PFSK-1 (cell line): ENCODE measurements around the gene SULT2B1.

ENCODE experiments used
- FOXP2 ChIP-seq: optimal IDR thresholded peaks from 2 replicates; pipeline ENCODE3; 2011; ENCODE audit warnings: borderline replicate concordance, control low read depth, inconsistent platforms; ENCODE audit not compliant: insufficient read depth; ENCODE audit errors: extremely low read length, extremely low read depth
- POLR2AphosphoS5 ChIP-seq: IDR thresholded peaks from 2 replicates; pipeline ENCODE4 v1.6.1; 2012; ENCODE audit warnings: low read depth, mild to moderate bottlenecking, control low read depth, low read length, moderate library complexity
- REST ChIP-seq, 2 experiments: IDR thresholded peaks; 2 replicates each; pipeline versions ENCODE4 v1.6.1 to v1.8.0; 2011 to 2012; ENCODE audit warnings: low read depth in 2 of 2, low read length in 2 of 2, control low read depth in 1 of 2, inconsistent platforms in 1 of 2, mild to moderate bottlenecking in 1 of 2, moderate library complexity in 1 of 2; ENCODE audit not compliant: insufficient read depth in 1 of 2
- SIN3A ChIP-seq: IDR thresholded peaks from 2 replicates; pipeline ENCODE4 v1.6.1; 2012; ENCODE audit warnings: mild to moderate bottlenecking, low read length, moderate library complexity, borderline replicate concordance; ENCODE audit not compliant: insufficient read depth
- TAF1 ChIP-seq: IDR thresholded peaks from 2 replicates; pipeline ENCODE4 v1.6.1; 2012; ENCODE audit warnings: low read length, control low read depth, borderline replicate concordance; ENCODE audit not compliant: insufficient read depth

GRCh38 chr19:48507911-48508439, 44.0 kb upstream of the SULT2B1 start:
- no peak for TF ChIP-seq POLR2AphosphoS5
- no peak for TF ChIP-seq TAF1
- no peak for TF ChIP-seq REST (IDR thresholded peaks at IDR 0.05; ENCODE audit: insufficient read depth in 1 of 2, low read depth in 2 of 2, low read length in 2 of 2)
- TF ChIP-seq SIN3A: no peak
- TF ChIP-seq FOXP2: no peak
